ENCODE data around the gene RPA4.

DNA sequence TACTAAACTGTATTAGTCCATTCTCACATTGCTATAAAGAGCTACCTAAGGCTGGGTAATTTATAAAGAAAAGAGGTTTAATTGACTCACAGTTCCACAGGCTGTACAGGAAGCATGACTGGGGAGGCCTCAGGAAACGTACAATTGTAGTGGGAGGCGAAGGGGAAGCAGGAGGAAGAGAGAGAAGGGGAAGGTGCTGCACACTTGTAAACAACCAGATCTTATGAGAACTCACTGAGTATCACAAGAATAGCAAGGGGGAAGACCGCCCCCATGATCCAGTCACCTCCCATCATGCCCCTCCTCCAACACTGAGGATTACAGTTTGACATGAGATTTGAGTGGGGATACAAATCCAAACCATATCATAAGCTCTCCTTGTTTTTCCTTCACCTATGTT is 40.9 kb downstream of the RPA4 start:
- TF ChIP-seq EZH2 (IDR thresholded peaks at IDR 0.05; ENCODE audit: borderline replicate concordance, insufficient read depth, low read depth, low read length, poor library complexity, severe bottlenecking): no peak
- TF ChIP-seq, protein P1, sequence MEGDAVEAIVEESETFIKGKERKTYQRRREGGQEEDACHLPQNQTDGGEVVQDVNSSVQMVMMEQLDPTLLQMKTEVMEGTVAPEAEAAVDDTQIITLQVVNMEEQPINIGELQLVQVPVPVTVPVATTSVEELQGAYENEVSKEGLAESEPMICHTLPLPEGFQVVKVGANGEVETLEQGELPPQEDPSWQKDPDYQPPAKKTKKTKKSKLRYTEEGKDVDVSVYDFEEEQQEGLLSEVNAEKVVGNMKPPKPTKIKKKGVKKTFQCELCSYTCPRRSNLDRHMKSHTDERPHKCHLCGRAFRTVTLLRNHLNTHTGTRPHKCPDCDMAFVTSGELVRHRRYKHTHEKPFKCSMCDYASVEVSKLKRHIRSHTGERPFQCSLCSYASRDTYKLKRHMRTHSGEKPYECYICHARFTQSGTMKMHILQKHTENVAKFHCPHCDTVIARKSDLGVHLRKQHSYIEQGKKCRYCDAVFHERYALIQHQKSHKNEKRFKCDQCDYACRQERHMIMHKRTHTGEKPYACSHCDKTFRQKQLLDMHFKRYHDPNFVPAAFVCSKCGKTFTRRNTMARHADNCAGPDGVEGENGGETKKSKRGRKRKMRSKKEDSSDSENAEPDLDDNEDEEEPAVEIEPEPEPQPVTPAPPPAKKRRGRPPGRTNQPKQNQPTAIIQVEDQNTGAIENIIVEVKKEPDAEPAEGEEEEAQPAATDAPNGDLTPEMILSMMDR (IDR thresholded peaks at IDR 0.05): no peak
